SK-N-SH treated with all-trans-retinoic acid at 6 μM for 48 hours (cell line): ENCODE results near the gene RASA1.

Experiments used
- BACH2 ChIP-seq: fragments of 250-450 bp; sonication (Bioruptor Pico); IDR thresholded peaks from 2 replicates; pipeline ENCODE4 v1.9.0; 2021; ENCODE audit warnings: mild to moderate bottlenecking, borderline replicate concordance
- PPARA ChIP-seq: fragments of 250-450 bp; sonication (Bioruptor Pico); IDR thresholded peaks from 2 replicates; pipeline ENCODE4 v1.5.0; 2020; ENCODE audit warnings: mild to moderate bottlenecking, borderline replicate concordance
- RARB ChIP-seq: fragments of 250-450 bp; sonication (Bioruptor Pico); IDR thresholded peaks from 2 replicates; pipeline ENCODE4 v1.8.0; 2021; ENCODE audit warnings: mild to moderate bottlenecking, moderate library complexity
- SNAI2 ChIP-seq: fragments of 250-450 bp; sonication (Bioruptor Pico); IDR thresholded peaks from 2 replicates; pipeline ENCODE4 v1.5.0; 2020; ENCODE audit warnings: mild to moderate bottlenecking, moderate library complexity

DNA sequence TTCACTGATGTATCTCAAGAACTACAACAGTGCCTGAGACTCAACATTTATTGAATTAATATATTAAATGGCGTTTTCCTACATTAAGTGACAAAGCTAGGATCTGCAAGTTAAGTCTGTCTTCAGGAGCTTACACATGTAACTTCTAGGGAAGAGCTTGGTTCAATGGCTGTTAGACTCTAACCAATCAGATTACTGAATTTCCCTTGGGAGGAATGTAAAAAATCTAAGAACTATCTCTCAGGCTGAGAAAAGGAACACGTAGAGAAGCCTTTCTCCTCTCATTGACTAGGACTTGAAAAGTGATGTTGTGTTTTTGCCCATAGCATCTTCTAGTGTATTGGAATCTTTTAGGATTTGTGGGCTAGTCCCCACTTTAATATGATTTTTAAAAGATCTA is 91.4 kb downstream of the RASA1 start:
- no peak for TF ChIP-seq PPARA (CRISPR knock-in tag)
- TF ChIP-seq RARB (CRISPR knock-in tag) = no peak
- TF ChIP-seq BACH2 = no peak
- no peak for TF ChIP-seq SNAI2 (CRISPR knock-in tag)
